Endothelial cell of umbilical vein (primary cell): ENCODE measurements around the gene IL3. TPM values are rescaled to one million over a fixed set of nuclear protein-coding genes. Genes with fewer than 3 reads are reported as not detected.

Experiments
- BruUV-seq: library from RNA; stranded (reverse); fragments of 400-500 nt; replicated peaks from 2 replicates; lab custom pipeline; 2021; lab: Mats Ljungman, UMichigan
- CTCF ChIA-PET: fragments of 300-600, 350-600 bp; sonication (Branson Sonifier 250); formaldehyde crosslinking; loops from one replicate; lab custom pipeline; 2021; ENCODE audit warnings: antibody characterized with exemption, inconsistent platforms; lab: Charles Lee
- POLR2A ChIA-PET: fragments of 300-600, 350-600 bp; sonication (Branson Sonifier 250); formaldehyde crosslinking; loops from one replicate; lab custom pipeline; 2021; ENCODE audit warnings: antibody characterized with exemption, inconsistent platforms; lab: Charles Lee
- DNase-seq: peaks from one replicate; pipeline ENCODE4 v3.0.0-alpha.2; 2011; ENCODE audit warnings: low read depth, low spot score
- FAIRE-seq: peaks from 2 replicates; lab custom pipeline; 2011; peaks lifted over from hg19 to GRCh38; lab: Jason Lieb, UNC
- H2AFZ ChIP-seq: 2 replicates; pipeline ENCODE4 v1.6.0; 2012; ENCODE audit warnings: low read depth, low read length, control low read depth, inconsistent platforms
- H3K27ac ChIP-seq: 2 replicates; pipeline ENCODE4 v1.5.1; 2011; ENCODE audit warnings: low read depth, mild to moderate bottlenecking, control low read depth, low read length, moderate library complexity; ENCODE audit not compliant: insufficient read depth
- H3K27me3 ChIP-seq, 2 experiments: 2 replicates each; pipeline versions ENCODE4 v1.6.0 to v1.6.1; 2011; ENCODE audit warnings: low read length in 2 of 2, mixed read lengths in 1 of 2; ENCODE audit not compliant: control insufficient read depth in 2 of 2, insufficient read depth in 2 of 2
- H3K36me3 ChIP-seq, 2 experiments: 2 replicates in 1 of 2; 3 replicates in 1 of 2; pipeline ENCODE4 v1.5.1; 2011; ENCODE audit warnings: low read length in 2 of 2, mild to moderate bottlenecking in 1 of 2, moderate library complexity in 1 of 2; ENCODE audit not compliant: control insufficient read depth in 2 of 2, insufficient read depth in 2 of 2; ENCODE audit errors: extremely low read depth in 1 of 2
- H3K4me1 ChIP-seq: 3 replicates; pipeline ENCODE4 v1.5.1; 2011; ENCODE audit warnings: mild to moderate bottlenecking, low read length; ENCODE audit not compliant: control insufficient read depth, insufficient read depth; ENCODE audit errors: extremely low read depth
- H3K4me2 ChIP-seq: 2 replicates; pipeline ENCODE4 v1.6.1; 2011; ENCODE audit warnings: low read length, control low read depth, mixed read lengths; ENCODE audit not compliant: insufficient read depth
- H3K4me3 ChIP-seq, 3 experiments: fragments of 200-600 bp in 1 of 3; sonication (generic), shearing (Covaris generic) in 1 of 3; replicated peaks in 1 of 3; 2 replicates each; pipeline ENCODE4 v1.5.1; 2011 to 2016; ENCODE audit warnings: control low read depth in 3 of 3, low read length in 3 of 3, mild to moderate bottlenecking in 2 of 3, inconsistent platforms in 1 of 3, low read depth in 1 of 3, moderate library complexity in 1 of 3; ENCODE audit not compliant: insufficient read depth in 1 of 3
- H3K79me2 ChIP-seq: 2 replicates; pipeline ENCODE4 v1.6.0; 2012; ENCODE audit warnings: low read length, inconsistent platforms; ENCODE audit not compliant: control insufficient read depth, insufficient read depth
- H3K9ac ChIP-seq: replicated peaks from 2 replicates; pipeline ENCODE3; 2011; ENCODE audit warnings: low read length, control low read depth; ENCODE audit not compliant: insufficient read depth; ENCODE audit errors: extremely low read depth
- H3K9me1 ChIP-seq: replicated peaks from 3 replicates; pipeline ENCODE4 v1.6.0; 2011; ENCODE audit warnings: mild to moderate bottlenecking, low read length; ENCODE audit not compliant: control insufficient read depth, insufficient read depth; ENCODE audit errors: extremely low read depth
- H3K9me3 ChIP-seq: replicated peaks from 2 replicates; pipeline ENCODE4 v1.5.1; 2012; ENCODE audit warnings: low read length, inconsistent platforms; ENCODE audit not compliant: control insufficient read depth, insufficient read depth
- H4K20me1 ChIP-seq: replicated peaks from 2 replicates; pipeline ENCODE3; 2011; ENCODE audit warnings: mild to moderate bottlenecking, low read length; ENCODE audit not compliant: control insufficient read depth, insufficient read depth; ENCODE audit errors: extremely low read depth
- FOS ChIP-seq: IDR thresholded peaks from 2 replicates; pipeline ENCODE4 v1.6.1; 2011; ENCODE audit warnings: mild to moderate bottlenecking, low read length, moderate library complexity, borderline replicate concordance; ENCODE audit not compliant: insufficient read depth
- JUN ChIP-seq: IDR thresholded peaks from 2 replicates; pipeline ENCODE4 v1.6.1; 2011; ENCODE audit warnings: borderline replicate concordance, low read depth; ENCODE audit not compliant: insufficient read length, insufficient read depth
- MYC ChIP-seq: IDR thresholded peaks from one replicate; pipeline ENCODE4 v1.6.1; 2011; ENCODE audit warnings: mild to moderate bottlenecking, low read depth, low read length
- dilution Hi-C: fragments of 300-500 bp; cut with MboI; formaldehyde crosslinking; loops from one replicate; pipeline ENCODE4 v1.15.0; 2019; ENCODE audit warnings: low sequenced_read_pairs; ENCODE audit not compliant: extremely low pct_ligation_motif_present
- intact Hi-C: fragments of 100-400 bp; cut with micrococcal nuclease; formaldehyde crosslinking; loops from one replicate; pipeline ENCODE4 v1.10.0; 2022
- polyA plus RNA-seq, 4 experiments: library from polyadenylated mRNA; depleted of rRNA in 3 of 4; stranded (reverse) in 3 of 4; unstranded in 1 of 4; fragments of >200 nt; gene quantifications; 2 replicates each; pipeline versions ENCODE4 v1.2.1 to v1.2.3, GENCODE V29; 2011 to 2012; ENCODE audit warnings: missing spikeins in 1 of 4
- total RNA-seq: library from RNA; stranded (reverse); gene quantifications from 2 replicates; pipeline ENCODE4 v1.2.3, GENCODE V29; 2021
- TF ChIP-seq, protein P1 (sequence below), 2 donors: IDR thresholded peaks; 1 replicate in 1 of 2; 2 replicates in 1 of 2; pipeline ENCODE4 v1.5.1; 2011; ENCODE audit warnings: low read length in 2 of 2, mild to moderate bottlenecking in 2 of 2, moderate library complexity in 2 of 2, control low read depth in 1 of 2, inconsistent platforms in 1 of 2, low read depth in 1 of 2; ENCODE audit not compliant: insufficient read depth in 1 of 2; ENCODE audit errors: extremely low read depth in 1 of 2
- TF ChIP-seq, protein P2 (sequence below): IDR thresholded peaks from 2 replicates; pipeline ENCODE4 v1.6.1; 2011; ENCODE audit not compliant: insufficient read depth, insufficient read length

IL3 gene
- total and polyA plus RNA-seq, 2 donors (not counting 3 experiments of a cell fraction or from before 2014, with no cell fraction given), result not detected

DNA sequence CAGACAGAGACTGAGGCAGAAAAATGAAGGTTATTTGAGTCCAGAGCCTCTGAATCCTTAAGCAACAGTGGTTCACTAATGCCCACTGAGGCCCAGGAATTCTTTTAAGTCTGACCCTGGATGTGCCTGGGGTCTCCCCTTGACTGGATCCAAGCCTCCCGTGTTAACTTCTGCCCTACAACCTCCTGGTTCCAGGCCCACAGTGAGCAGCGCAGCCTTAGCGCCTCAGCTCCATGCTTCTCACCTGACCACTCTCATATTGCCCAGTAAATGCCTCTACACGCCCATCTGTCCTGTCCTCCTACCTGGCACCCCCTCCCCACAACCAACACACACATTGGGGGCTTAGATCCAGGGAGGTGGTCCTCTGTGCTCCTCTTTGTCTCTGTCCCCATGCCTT, 6.4 kb downstream of the IL3 start:
- no peak for DNase-seq
- dilution Hi-C loops, result no loop called here

DNA sequence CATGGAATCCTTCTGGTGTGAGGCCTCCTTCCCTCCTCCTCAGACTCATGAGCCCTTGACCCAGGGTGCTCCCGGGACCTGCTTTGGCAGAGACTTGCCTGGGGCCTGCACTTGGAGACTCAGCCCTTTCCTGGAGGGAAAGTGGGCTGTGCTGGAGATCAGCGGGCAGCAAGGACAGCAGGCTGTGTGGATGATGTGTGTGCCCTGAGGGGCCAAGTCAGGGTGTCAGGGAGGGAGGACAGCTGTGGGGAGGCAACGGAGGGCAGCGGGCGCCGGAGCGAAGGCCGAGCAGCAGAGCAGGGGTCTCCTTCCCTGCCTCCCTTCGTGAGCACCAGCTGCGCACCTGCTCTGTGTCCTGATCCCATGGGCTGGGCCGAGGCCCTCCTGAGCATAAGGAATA, 7.0 kb downstream of the IL3 start:
- DNase-seq (no peak), FAIRE-seq (no peak)
- BruUV-seq, result no TSS peak
- Histone ChIP-seq H3K9ac (no peak overlapping the region), H3K9me3 (no peaks in the 10 kb centered on the region), H3K27ac (no peak overlapping the region), H3K4me1 (peaks cover 14% of the 10 kb centered on the region), H4K20me1 (no peaks in the 10 kb centered on the region), H3K27me3 (no peaks in the 10 kb centered on the region), H3K79me2 (no peaks in the 10 kb centered on the region), H3K4me3 (no peak overlapping the region), H3K9me1 (no peaks in the 10 kb centered on the region), H3K36me3 (no peaks in the 10 kb centered on the region), H2AFZ (no peak overlapping the region), H3K4me2 (no peak overlapping the region)
- TF ChIP-seq, protein P1, sequence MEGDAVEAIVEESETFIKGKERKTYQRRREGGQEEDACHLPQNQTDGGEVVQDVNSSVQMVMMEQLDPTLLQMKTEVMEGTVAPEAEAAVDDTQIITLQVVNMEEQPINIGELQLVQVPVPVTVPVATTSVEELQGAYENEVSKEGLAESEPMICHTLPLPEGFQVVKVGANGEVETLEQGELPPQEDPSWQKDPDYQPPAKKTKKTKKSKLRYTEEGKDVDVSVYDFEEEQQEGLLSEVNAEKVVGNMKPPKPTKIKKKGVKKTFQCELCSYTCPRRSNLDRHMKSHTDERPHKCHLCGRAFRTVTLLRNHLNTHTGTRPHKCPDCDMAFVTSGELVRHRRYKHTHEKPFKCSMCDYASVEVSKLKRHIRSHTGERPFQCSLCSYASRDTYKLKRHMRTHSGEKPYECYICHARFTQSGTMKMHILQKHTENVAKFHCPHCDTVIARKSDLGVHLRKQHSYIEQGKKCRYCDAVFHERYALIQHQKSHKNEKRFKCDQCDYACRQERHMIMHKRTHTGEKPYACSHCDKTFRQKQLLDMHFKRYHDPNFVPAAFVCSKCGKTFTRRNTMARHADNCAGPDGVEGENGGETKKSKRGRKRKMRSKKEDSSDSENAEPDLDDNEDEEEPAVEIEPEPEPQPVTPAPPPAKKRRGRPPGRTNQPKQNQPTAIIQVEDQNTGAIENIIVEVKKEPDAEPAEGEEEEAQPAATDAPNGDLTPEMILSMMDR (IDR thresholded peaks at IDR 0.05; ENCODE audit: extremely low read depth in 1 of 2, insufficient read depth in 1 of 2, low read depth in 1 of 2, low read length in 2 of 2), result no peak
- dilution Hi-C loops (no loop called here), intact Hi-C loops (no loop called here)
- ChIA-PET POLR2A (no interaction called here), CTCF (interaction anchor here (1.3 to 3.7 kb wide), 3 partner anchors 25 to 161 kb away, joined by 3 to 32 read pairs (median 3); no protein-coding TSS in a partner anchor)

More for the DNA sequence above, 6.4 kb downstream of the IL3 start:
- Histone ChIP-seq H3K27ac (no peak overlapping the region), H3K36me3 (no peaks in the 10 kb centered on the region), H3K9me1 (no peaks in the 10 kb centered on the region), H3K4me3 (no peak overlapping the region), H3K4me1 (peaks cover 14% of the 10 kb centered on the region), H3K79me2 (no peaks in the 10 kb centered on the region), H3K27me3 (no peaks in the 10 kb centered on the region), H3K9ac (no peak overlapping the region), H2AFZ (no peak overlapping the region), H4K20me1 (no peaks in the 10 kb centered on the region), H3K9me3 (no peaks in the 10 kb centered on the region), H3K4me2 (no peak overlapping the region)
- CTCF ChIA-PET, result interaction anchor here (1.3 to 3.7 kb wide), 3 partner anchors 26 to 161 kb away, joined by 3 to 32 read pairs (median 3); no protein-coding TSS in a partner anchor
- POLR2A ChIA-PET, result no interaction called here
- intact Hi-C loops, result no loop called here
- no peak for FAIRE-seq
- TF ChIP-seq JUN, result no peak
- TF ChIP-seq MYC, result no peak
- TF ChIP-seq FOS, result no peak
- TF ChIP-seq, protein P2, sequence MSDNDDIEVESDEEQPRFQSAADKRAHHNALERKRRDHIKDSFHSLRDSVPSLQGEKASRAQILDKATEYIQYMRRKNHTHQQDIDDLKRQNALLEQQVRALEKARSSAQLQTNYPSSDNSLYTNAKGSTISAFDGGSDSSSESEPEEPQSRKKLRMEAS, result no peak
- BruUV-seq, result no TSS peak
